Activated CD4-positive, alpha-beta T cell treated with anti-CD3 and anti-CD28 coated beads for 4 hours (primary cell): ENCODE results near the gene DCTN2.

ENCODE experiments used
- DNase-seq, 2 donors: peaks; one replicate each; pipeline ENCODE4 v3.0.0-alpha.2; 2020

The DCTN2 gene

DNA sequence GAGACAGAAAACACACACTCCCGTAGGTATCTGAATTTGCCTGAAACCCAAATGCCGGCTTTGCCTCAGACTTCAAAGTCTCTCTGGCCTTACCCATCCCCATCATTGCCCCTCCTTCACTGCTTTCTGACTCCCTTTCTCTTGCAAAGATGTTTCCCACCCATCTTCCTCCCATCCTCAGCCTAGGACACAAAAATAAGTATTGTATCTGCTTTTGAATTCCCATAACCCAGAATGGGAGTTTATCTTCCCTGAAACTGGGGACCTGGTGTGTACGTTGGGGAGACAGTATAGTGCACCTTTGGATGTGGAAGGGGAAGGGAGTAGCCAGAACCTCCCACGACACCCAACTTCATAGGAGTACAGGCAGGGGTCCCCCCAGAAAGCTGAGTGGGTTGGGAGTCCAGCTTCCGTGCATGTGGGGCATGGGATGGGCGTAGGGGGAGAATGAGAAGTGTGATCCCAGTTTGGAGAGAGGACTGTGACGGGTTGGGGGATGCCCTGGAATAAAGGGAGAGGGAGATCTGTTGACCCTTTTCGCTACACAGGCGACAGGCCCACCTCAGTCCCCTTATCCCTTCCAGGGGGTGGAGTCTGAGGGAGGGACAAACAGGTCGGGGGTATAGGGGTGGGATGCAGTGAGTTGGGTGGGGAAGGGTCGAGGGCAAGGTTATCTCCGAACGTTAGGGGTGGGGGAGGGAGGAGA lies 2.4 kb upstream of the DCTN2 start:
- no peak for DNase-seq

DNA sequence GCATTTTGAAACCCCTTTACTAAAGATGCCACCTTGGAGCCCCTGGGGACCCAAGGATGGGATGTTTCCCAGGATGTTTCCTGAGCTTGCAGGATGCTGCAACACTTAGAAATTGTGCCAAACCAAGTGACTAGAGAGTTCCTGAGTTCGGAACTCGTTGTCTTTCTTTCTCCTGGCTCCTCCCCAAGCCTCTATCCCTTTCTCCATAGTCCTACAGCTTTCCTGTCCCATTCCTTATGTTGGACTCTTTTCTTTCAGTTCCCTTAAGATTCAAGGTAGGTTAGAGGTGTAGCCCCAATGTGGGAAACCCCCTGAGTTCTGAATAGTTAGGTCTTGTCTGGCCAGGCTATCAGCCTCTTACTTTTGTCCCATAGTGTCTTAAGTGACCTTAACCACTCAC lies 1.5 kb upstream of the DCTN2 start:
- DNase-seq, result no peak

DNA sequence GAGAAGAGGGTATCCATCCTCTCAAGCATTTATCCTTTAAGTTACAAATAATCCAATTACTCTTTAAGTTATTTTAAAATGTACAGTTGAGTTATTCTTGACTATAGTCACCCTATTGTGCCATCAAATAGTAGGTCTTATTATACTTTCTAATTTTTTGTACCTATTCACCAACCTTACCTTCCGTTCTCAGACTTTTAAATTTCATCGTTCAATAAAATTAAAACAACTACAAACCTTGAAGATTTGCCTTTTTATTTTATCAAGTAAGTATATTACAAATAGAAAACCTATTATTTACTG lies 972 bp upstream of the DCTN2 start:
- DNase-seq, result no peak

DNA sequence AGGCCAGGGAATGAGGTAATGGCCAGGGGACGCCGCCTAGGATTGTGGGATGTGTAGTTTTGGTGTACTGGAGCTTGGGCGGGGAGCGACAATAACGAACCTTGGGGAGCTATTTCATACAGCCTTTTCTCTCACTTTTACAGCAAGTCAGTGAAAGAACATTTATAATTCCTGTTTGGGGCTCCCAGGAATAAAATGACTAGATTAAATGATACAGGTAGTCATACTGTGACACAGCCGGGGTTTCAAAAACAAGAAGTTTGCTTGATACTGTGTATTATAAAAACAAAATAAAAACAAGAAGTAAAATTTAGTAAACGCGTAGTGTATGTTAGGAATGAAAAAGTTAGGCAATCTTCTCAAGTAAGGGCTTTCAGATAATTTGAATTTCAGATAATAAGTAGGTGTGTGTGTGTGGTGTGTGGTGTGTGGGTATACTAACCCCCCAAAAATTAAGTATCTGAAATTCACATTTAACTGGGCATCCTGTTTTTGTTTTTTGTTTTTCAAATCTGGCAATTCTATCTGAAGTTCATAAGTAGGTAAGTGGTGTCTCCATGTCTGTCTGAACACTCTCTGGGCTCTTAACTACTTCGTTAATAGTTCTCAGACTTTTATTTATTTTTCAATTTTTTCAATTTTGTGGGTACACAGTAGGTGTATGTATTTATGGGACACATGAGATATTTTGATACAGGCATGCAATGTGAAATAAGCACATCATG lies 458 bp upstream of the DCTN2 start:
- DNase-seq, result no peak

DNA sequence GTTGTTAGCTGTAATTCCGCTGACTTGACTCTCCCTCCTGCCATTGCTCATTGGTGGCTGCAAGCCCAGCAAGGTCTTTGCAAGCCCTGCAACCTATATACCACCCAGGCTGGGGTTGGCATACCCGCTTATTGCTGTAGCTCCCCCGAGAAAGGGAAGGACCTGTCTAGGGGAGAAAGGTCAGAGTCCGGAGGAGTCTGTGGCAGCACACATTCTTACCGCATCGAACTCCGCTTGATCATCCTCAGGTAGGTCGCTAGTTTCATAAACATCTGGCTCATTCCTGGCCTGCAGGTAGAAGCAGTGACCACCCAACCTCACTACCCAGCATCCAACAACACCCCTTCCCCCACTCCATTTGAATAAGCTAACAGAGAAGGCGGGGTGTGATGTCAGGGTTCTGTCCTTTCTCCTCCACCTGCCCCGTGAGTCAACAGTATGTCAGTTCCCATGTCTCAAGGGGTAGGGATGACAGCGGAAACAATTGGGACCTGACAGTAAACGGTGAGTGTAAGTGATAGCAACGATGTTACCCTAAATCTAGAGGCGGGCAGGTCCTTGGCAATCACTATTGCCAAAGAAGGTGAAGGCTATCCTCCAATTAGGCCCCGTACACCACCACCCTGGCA lies 1.1 kb downstream of the DCTN2 start:
- DNase-seq, result no peak

DNA sequence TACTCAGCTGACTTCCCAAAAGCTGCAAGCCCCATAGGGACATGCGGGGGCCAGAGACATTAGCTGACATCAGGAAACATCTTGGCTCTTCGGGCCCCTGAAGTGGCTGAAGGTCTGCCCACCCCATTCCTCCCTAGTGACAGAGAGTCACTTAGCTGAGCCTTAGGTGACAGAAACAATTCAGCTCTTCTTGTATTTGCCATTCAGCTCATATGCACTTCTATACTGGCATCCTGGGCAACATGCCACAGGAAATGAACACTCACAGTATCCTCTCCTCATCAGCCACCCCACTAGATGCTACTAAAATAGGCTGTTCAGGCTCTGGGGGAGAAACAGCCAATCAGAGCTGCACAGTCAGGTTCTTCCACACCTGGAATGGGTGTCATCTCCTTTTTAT lies 3.4 kb downstream of the DCTN2 start:
- no peak for DNase-seq

DNA sequence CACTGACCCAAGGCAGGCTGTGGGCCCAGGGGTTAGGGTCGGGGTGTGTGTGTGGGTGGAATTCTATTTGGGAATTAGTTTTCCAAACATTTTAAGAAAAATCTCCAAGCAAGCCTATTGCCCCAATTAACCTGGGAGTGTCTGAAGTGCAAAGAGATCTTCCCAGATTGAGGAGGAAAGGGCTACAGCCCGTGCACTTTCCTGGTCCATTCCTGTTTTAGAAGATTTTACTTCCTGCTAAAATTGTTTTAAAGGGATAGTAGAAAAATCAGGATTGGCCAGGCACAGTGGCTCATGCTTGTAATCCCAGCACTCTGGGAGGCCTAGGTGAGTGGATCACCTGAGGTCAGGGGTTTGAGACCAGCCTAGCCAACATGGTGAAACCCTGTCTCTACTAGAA lies 5.3 kb downstream of the DCTN2 start:
- no peak for DNase-seq

DNA sequence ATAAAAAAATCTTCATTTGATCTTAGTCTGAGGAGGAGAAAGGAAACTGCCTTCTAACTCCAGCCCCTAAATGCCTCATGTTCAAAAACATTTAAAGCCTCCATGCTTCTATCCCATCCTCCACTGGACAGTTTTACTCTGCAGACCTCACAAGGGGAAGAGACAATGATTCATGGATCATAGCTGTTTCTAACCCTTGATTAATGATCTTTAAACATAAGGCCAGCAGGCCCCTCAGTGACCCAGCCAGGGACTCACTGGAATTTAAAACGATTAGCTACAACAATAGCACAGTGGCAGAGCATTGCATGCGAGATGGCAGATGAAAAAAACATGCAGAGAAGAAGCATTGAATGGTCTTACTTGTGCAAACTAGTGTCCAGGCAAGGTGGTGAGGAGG lies 6.0 kb downstream of the DCTN2 start:
- DNase-seq, result no peak

DNA sequence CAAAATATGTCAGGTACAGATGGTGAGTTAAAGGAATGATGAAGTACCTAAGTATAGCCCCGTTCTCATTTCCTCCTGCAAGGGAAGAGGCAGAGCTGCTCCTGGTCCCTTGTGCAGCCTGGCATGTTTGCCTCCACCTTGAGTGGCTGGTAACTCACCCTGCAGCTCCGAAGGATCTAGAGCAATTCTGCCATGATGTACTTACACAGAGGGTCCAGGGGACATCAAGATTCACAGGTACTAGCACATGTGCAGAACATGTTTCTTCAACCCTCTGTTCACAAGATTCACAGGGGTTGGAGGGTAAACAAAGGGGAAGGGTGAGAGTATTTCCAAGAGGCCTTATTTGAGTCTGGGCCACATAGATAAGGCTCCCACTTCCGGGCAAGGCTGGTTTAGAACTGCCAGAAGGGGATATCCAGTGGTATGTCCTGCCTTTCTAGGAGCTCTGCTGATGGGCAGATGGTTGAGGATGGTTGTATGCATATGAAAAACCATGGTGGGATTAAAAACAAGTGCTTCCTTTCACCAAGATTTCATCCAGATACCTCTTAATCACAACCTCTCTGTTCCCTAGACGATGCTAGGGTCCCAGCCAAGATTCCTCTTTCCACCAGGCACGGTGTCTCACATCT lies 7.7 kb downstream of the DCTN2 start:
- DNase-seq, result no peak

DNA sequence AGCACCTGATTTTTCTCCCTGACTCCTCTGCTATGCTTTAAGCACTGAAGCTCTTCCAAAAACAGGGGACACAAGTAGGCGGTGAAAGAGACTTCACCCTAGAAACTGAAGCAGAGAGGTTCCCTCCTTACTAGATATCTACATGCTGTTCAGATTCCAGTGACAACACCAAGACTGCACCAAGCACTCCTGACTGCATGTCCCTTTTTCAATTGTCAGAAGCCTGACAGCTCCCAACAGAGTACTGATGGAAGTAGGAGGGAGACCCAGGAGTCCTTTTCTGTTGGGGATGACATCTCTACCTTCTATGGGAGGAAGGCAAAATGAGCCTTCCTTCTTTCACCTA lies 10.4 kb downstream of the DCTN2 start:
- DNase-seq, result no peak

DNA sequence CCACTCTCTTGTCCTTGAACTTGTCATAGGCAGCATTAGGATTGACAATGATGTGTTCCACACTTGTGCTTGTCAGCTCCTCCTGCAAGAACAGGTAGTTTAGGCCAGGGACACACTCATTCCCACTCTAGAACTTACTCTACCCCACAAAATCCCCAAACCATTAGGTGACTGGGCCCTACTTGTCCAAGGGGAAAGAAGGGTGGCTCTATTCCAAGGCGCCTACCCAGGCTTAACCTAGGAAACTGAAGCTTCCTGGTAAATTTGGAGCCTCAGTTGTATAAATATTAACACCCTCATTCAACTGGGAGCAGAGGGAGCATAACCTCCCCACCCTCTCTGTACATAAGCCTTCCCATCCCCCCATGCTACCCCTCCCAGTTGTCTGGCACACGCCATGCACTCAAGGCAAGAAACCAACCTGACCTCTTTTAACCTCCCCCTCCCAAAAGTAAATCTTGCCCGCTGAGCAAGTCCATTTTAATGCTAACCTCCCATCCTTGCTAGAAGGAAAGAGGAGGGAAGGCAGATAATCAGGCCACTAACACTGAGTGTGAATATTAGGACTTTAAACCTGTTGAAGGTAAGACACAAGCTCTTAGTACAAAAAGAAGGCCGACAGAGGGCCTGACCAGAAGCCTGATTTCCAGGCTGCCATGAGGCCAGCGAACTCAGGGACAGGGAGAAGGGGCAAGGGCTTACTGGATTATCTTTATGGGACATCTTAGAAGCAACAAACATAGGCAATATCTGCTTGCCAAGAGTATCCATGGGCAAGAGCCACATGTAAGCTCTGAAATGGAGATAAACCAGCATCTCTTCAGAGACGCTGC lies 11.0 kb downstream of the DCTN2 start:
- DNase-seq, result no peak

DNA sequence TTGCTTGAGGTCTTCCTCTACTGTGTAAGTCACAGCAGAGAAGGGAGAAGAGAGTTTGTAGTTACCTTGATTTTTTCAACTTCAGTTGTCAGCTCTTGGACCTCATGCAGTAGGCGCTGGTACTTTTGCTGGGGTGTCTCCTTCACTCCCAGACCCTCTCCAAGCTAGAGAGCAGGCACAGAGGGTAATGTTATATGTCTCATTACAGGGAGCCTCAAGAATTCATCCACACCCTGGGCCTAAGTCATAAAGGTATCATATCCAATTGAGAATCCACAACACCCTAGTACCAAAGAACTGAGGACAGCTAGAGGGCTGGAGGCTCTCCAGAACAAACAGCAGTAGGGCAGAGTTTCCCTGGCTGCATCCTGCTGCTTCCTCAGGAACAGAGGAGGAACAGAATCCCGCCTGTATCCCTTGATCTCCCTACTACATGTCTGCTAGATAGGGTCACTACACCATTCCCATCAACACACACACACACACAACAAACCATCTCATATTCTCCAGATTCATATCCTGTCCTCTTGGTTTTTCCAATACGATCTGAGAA lies 11.9 kb downstream of the DCTN2 start:
- no peak for DNase-seq

DNA sequence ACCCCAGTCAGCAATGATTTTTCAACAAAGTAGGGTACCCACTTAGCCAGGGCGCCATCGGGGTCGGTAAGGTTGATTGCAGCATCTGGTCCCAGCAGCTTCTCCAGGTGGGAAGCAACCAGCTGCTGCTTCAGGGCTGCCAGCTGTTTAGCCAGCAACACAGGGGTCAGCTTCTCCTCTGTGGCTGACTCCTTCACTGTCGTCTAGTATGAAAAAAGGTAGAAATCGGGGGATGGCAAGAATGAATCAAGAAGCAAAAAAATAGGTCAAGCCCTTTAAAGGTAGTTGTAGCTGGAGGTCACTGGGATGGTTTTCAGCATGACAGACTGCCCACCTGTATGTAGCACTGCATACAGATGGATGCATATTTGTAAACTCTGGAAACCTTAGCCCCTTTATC lies 12.7 kb downstream of the DCTN2 start:
- DNase-seq, result no peak

DNA sequence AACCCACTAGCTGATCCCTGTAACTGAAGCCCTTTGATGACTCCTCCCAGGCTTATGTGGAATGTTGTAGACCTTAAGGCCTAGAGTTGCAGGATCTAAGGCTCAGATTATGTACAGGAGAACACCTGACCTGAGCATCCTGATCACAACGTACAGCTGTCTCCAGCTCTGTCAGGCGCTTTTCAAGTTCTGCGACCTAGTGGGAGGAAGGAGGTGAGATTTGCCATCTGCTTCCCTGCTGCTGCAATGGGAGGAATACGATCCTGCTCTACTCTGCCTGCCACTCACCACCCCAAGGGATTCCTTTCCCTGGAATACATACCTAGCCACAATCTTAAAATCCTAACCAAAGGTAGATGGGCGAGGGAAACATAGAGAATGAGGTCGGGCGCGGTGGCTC lies 13.9 kb downstream of the DCTN2 start:
- DNase-seq, result no peak

DNA sequence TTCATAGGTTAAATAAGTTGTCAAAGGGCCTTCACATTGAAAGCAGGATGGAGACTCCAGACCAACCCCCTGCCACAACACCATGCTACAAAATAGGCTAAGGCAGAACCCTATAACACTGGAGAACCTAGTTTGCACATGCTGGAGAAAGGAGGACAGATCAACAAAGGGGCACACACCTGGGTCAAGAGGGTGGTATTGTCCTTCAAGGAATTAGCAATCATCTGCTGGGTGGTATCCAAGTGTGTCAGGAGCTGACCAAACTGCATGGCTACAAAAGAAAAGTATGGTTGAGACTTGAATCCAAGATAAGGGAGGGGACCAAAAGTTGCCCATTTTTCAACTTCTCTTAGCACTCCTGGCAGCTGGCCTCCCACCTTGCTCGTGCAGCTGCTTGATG lies 15.2 kb downstream of the DCTN2 start:
- no peak for DNase-seq

DNA sequence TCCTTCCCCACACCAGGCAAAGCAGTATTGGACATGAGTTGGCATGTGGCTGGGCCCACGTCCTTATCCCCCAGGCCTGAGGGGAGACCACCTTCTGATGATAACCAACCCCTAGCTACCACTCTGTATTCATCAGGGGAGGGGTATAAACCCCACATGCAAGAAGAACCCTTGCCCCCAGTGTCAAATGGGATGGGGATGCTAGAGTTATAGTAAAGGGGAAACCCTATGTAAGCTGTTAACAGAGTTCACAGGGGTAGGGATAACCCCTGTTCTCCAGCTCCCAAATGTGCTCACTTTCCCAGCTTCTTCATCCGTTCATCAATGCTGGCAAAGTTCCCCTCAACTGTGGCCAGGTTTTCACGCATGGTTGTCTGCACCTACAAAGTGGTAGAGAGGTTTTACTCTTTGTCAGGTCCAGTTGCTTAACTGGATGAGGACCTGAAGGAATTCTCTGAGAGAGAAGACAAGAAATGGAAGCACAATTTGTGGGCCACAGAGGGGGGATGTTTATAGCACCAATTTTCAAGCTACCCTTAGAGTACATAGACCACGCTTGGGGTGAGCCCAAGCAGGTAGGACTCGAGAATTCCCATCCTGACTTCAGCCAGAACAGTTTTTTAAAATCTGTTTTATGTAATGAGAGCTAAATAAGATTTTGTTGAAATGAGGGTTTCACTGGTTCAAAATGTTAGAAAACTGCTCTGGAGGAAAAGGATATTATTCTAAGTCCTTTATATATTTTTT lies 16.4 kb downstream of the DCTN2 start:
- no peak for DNase-seq

DNA sequence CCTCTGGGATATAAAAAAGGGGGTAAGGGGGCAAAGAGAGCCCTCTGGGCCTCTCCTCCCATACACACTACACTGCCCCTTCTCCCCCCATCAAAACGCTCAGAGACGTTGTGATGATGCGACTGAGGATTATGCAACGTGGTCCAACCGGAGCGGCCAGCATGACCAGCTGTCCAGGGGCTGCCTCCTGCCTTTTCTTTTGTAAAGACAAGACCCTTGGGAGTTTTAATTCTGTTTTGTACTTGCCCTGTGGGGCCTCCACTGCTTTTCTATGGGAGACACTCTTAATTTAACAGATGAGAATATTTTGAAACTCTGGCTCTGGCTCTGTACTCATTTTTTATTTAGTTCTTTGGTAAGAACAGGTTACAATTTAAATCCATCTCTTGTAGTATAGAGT lies 17.2 kb downstream of the DCTN2 start:
- DNase-seq, result no peak

DNA sequence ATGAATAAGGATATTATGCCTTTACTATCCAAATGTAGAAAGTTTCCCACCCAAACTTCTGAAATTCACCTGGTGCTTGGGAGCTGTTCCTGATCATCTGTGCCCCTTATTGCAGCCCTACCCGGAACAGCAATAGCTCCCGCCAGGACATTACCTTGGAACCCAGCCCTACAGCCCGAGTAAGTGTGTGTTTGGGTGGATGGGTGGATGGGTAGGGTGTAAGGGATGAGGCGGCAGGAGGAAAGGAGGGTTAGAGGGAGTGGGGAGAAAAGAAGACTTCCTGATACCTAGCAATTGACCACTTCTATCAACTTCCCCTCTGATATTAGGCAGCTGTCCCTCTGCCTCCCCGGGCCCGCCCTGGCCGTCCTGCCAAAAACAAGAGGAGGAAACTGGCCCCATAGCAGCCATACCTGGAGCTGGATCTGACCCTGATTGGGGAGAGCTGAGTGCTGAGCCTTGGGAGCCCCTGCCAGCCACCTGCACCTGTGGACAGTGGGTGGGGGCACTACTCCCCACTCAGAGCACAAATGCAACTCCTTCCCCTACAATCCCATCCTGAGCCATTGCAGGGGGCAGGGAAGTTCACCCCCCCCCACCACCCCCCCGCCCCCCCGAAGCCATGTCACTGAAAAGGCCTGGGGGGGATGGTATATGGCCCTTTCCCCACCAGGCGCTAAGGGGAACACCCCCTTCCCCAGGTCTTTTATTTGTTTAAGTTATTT lies 18.0 kb downstream of the DCTN2 start:
- no peak for DNase-seq

DNA sequence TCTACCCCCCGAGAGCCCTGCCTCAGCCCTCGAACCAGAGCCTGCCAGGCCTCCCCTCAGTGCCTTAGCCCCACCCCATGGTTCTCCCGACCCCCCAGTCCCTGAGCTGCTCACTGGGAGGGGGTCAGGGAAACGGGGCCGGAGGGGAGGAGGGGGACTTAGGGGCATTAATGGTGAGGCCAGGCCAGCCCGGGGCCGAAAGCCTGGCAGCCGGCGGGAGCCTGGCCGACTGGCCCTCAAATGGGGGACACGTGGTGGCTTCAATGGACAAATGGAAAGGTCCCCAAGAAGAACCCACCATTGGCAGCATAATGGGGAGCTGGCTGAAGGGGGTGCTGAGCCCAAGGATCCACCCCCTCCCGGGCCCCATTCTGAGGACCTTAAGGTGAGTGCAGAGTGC lies 18.8 kb downstream of the DCTN2 start:
- DNase-seq, result no peak

DNA sequence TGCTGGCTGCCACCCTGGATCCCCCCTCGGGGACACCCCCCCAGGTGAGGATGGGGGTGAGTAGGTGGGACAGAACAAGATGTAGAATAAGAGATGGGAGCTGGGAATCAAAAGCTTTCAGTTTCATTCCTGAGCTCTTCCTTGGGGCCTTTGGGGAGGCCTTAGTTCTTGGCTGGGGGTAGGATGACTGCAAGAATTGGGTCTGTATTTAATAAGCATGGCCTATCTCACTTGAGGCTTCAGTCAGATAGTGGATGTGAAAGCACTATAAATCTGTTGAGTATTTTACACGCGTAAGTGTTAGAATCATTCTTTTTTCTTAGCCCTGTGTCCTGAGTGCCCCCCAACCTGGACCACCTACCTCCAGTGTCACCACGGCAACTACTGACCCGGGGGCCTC lies 19.8 kb downstream of the DCTN2 start:
- DNase-seq, result no peak

DNA sequence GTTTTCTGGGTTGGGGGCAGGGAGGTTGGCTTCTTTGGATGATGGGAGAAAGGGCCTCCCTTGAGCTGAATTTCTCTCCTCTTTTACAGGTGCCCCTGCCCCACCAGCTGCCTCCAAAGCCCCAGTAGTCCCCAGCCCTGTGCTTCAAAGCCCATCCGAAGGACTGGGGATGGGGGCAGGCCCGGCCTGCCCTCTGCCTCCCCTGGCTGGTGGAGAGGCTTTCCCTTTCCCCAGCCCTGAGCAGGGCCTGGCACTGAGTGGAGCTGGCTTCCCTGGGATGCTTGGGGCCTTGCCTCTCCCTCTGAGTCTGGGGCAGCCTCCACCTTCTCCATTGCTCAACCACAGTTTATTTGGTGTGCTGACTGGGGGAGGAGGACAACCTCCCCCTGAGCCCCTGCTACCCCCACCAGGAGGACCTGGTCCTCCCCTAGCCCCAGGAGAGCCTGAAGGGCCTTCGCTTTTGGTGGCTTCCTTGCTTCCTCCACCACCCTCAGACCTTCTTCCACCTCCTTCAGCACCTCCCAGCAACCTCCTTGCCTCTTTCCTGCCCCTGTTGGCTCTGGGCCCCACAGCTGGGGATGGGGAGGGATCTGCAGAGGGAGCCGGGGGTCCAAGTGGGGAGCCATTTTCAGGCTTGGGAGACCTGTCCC lies 20.4 kb downstream of the DCTN2 start:
- no peak for DNase-seq
